HCT116 (cell line): Measurements from ENCODE around the gene PAMR1. TPM values are rescaled to one million over a fixed set of nuclear protein-coding genes. Genes with fewer than 3 reads are reported as not detected.

ENCODE experiments used
- ATAC-seq: fragments of 200-7000 bp; cut with Tn5 transposase; 2 replicates; pipeline ENCODE4 v1.9.1; 2020; ENCODE audit warnings: mild to moderate bottlenecking, moderate library complexity
- BruUV-seq: library from RNA; stranded (reverse); fragments of 400-500 nt; replicated peaks from 2 replicates; lab custom pipeline; 2021; lab: Mats Ljungman, UMichigan
- CTCF ChIA-PET: fragments of 300-600 bp; sonication (Branson Sonifier 250); formaldehyde crosslinking; loops from one replicate; lab custom pipeline; 2021; ENCODE audit warnings: antibody characterized with exemption; lab: Charles Lee
- POLR2A ChIA-PET: fragments of 300-600, 350-600 bp; sonication (Branson Sonifier 250); formaldehyde crosslinking; loops from one replicate; lab custom pipeline; 2021; ENCODE audit warnings: antibody characterized with exemption; lab: Charles Lee
- RAD21 ChIA-PET, 2 experiments: fragments of 300-600 bp; sonication (Branson Sonifier 250); formaldehyde crosslinking; loops; one replicate each; lab custom pipeline; 2023; ENCODE audit warnings: low total read pairs in 2 of 2; ENCODE audit not compliant: uncharacterized antibody in 2 of 2, unreplicated experiment in 2 of 2, low non-redundant PET in 1 of 2; lab: Charles Lee
- DNase-seq: peaks from one replicate; pipeline ENCODE4 v3.0.0-alpha.2; 2010; ENCODE audit warnings: low read depth, low spot score
- H2AFZ ChIP-seq: fragments of 200-600 bp; shearing (Covaris generic), sonication (generic); 2 replicates; pipeline ENCODE4 v1.6.1; 2017; ENCODE audit warnings: low read depth, mixed run types, mixed read lengths, antibody characterized with exemption, low read length; ENCODE audit not compliant: poor library complexity, severe bottlenecking
- H3K27ac ChIP-seq: 2 replicates; pipeline ENCODE4 v1.5.1; 2012; ENCODE audit warnings: low read depth, low read length
- H3K27me3 ChIP-seq: fragments of 200-600 bp; sonication (generic); 2 replicates; pipeline ENCODE4 v1.6.1; 2016; ENCODE audit warnings: mixed run types, low read length, mixed read lengths; ENCODE audit not compliant: insufficient read depth
- H3K36me3 ChIP-seq, 2 experiments: fragments of 200-500 bp in 1 of 2; fragments of 200-600 bp in 1 of 2; sonication (Bioruptor generic) in 1 of 2; sonication (generic) in 1 of 2; 2 replicates each; pipeline versions ENCODE4 v1.5.1 to v1.6.1; 2014 to 2016; ENCODE audit warnings: low read length in 2 of 2, inconsistent platforms in 1 of 2, mixed read lengths in 1 of 2, mixed run types in 1 of 2; ENCODE audit not compliant: insufficient read depth in 2 of 2, control insufficient read depth in 1 of 2
- H3K4me1 ChIP-seq, 2 experiments: fragments of 200-600 bp in 1 of 2; sonication (generic) in 1 of 2; 2 replicates each; pipeline versions ENCODE4 v1.5.1 to v1.6.1; 2012 to 2017; ENCODE audit warnings: low read length in 2 of 2, inconsistent platforms in 1 of 2, mild to moderate bottlenecking in 1 of 2, mixed read lengths in 1 of 2, mixed run types in 1 of 2, moderate library complexity in 1 of 2; ENCODE audit not compliant: insufficient read depth in 2 of 2, control insufficient read depth in 1 of 2
- H3K4me2 ChIP-seq: fragments of 200-600 bp; sonication (generic); 2 replicates; pipeline ENCODE4 v1.6.1; 2017; ENCODE audit warnings: mixed run types, low read length, mixed read lengths
- H3K4me3 ChIP-seq, 2 experiments: fragments of 200-600 bp in 1 of 2; sonication (generic) in 1 of 2; replicated peaks in 1 of 2; 2 replicates each; pipeline ENCODE4 v1.5.1; 2011 to 2016; ENCODE audit warnings: low read length in 2 of 2, control low read depth in 1 of 2, low read depth in 1 of 2, mild to moderate bottlenecking in 1 of 2, mixed read lengths in 1 of 2, mixed run types in 1 of 2
- H3K79me2 ChIP-seq: fragments of 200-600 bp; sonication (generic); 2 replicates; pipeline ENCODE4 v1.6.1; 2017; ENCODE audit warnings: mild to moderate bottlenecking, mixed run types, low read length, moderate library complexity, mixed read lengths; ENCODE audit not compliant: insufficient read depth
- H3K9ac ChIP-seq: fragments of 200-600 bp; sonication (generic); 2 replicates; pipeline ENCODE4 v1.6.1; 2016; ENCODE audit warnings: low read length, mixed read lengths
- H3K9me2 ChIP-seq: fragments of 200-600 bp; sonication (generic), shearing (Covaris generic); 2 replicates; pipeline ENCODE4 v1.6.1; 2017; ENCODE audit warnings: mixed run types, mild to moderate bottlenecking, moderate library complexity; ENCODE audit not compliant: insufficient read depth
- H3K9me3 ChIP-seq, 2 experiments: fragments of 200-500 bp in 1 of 2; fragments of 200-600 bp in 1 of 2; sonication (Bioruptor generic) in 1 of 2; sonication (generic) in 1 of 2; 2 replicates each; pipeline ENCODE4 v1.6.1; 2014 to 2017; ENCODE audit warnings: low read length in 2 of 2, mixed read lengths in 2 of 2, inconsistent platforms in 1 of 2, low read depth in 1 of 2, mild to moderate bottlenecking in 1 of 2, mixed run types in 1 of 2, moderate library complexity in 1 of 2; ENCODE audit not compliant: control insufficient read depth in 1 of 2, insufficient read depth in 1 of 2
- H4K20me1 ChIP-seq: fragments of 200-600 bp; sonication (generic), shearing (Covaris generic); 2 replicates; pipeline ENCODE4 v1.6.1; 2017; ENCODE audit warnings: mixed run types, mild to moderate bottlenecking, moderate library complexity; ENCODE audit not compliant: insufficient read depth
- ATF3 ChIP-seq: IDR thresholded peaks from 2 replicates; pipeline ENCODE4 v1.6.1; 2012
- ELF1 ChIP-seq: IDR thresholded peaks from 2 replicates; pipeline ENCODE4 v1.6.1; 2012; ENCODE audit warnings: low read depth, borderline replicate concordance
- FOSL1 ChIP-seq: IDR thresholded peaks from 2 replicates; pipeline ENCODE4 v1.6.1; 2012; ENCODE audit warnings: low read depth
- JUND ChIP-seq: IDR thresholded peaks from 2 replicates; pipeline ENCODE4 v1.6.1; 2012
- POLR2A ChIP-seq: IDR thresholded peaks from 2 replicates; pipeline ENCODE4 v1.7.0; 2011; ENCODE audit warnings: borderline replicate concordance; ENCODE audit not compliant: insufficient read depth, insufficient read length; ENCODE audit errors: extremely low read depth
- RAD21 ChIP-seq: IDR thresholded peaks from 2 replicates; pipeline ENCODE4 v1.6.1; 2012; ENCODE audit warnings: low read depth, mild to moderate bottlenecking
- TCF7L2 ChIP-seq: IDR thresholded peaks from 2 replicates; pipeline ENCODE4 v1.7.0; 2011; ENCODE audit warnings: borderline replicate concordance, inconsistent platforms; ENCODE audit not compliant: insufficient read depth, insufficient read length; ENCODE audit errors: extremely low read depth
- ZBTB33 ChIP-seq: IDR thresholded peaks from 2 replicates; pipeline ENCODE4 v1.6.1; 2011; ENCODE audit warnings: mild to moderate bottlenecking, low read length, moderate library complexity; ENCODE audit not compliant: insufficient replicate concordance; ENCODE audit errors: extremely low read depth
- ZNF274 ChIP-seq: fragments of 200-500 bp; sonication (Bioruptor generic); IDR thresholded peaks from 2 replicates; pipeline ENCODE4 v1.6.1; 2014; ENCODE audit warnings: mild to moderate bottlenecking, low read depth, low read length, inconsistent platforms
- intact Hi-C: fragments of 100-400 bp; cut with micrococcal nuclease; formaldehyde crosslinking; loops from 2 replicates; pipeline ENCODE4 v1.10.0; 2022
- total RNA-seq: library from RNA; stranded (reverse); gene quantifications from one replicate; pipeline ENCODE4 v1.2.1, GENCODE V29; 2021; ENCODE audit not compliant: unreplicated experiment

The PAMR1 gene
- total RNA-seq, 1 experiment from 2014 or later, result not detected

DNA sequence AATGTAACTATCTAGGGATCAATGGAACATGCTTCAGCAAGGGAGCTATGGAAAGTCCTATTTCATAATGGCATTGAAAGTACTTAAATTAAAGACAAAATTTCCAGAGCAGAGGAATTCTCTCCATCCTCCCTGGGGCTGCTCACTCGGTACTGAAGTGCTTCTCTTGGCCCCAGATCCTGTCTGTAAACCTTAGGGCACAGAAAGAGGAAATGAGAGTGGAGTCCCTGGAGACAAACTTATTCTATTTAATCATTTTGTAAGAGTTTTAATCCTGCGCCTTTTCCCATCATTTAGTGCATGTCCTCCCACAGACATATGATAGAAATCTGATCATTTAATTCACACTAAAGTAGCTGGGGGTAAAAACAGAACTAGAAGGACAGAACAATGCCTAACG lies 20.9 kb upstream of the PAMR1 start:
- ChIA-PET POLR2A (no interaction called here), CTCF (no interaction called here), RAD21 (no interaction called here)
- Histone ChIP-seq H3K9ac (no peak overlapping the region), H3K36me3 (no peaks in the 10 kb centered on the region), H3K9me2 (no peaks in the 10 kb centered on the region), H3K27ac (no peak overlapping the region), H2AFZ (no peak overlapping the region), H3K4me3 (no peak overlapping the region), H3K9me3 (no peaks in the 10 kb centered on the region), H3K4me1 (peaks cover 9 to 11% of the 10 kb centered on the region in 2 experiments; a peak in 3 of 4 replicates), H4K20me1 (no peaks in the 10 kb centered on the region)
- ATAC-seq, result no peak
- BruUV-seq, result no TSS peak
- DNase-seq, result no peak
- no peak for TF ChIP-seq ZBTB33
- TF ChIP-seq ZNF274, result no peak
- TF ChIP-seq JUND, result no peak
- TF ChIP-seq ATF3, result no peak
- TF ChIP-seq FOSL1, result no peak
- no peak for TF ChIP-seq ELF1
- TF ChIP-seq POLR2A, result no peak
- no peak for TF ChIP-seq TCF7L2
- no peak for TF ChIP-seq RAD21
- TF ChIP-seq, all 23 proteins: peak for 0
- Histone ChIP-seq H3K79me2 (no peaks in the 10 kb centered on the region), H3K27me3 (no peaks in the 10 kb centered on the region), H3K4me2 (no peak overlapping the region)
- intact Hi-C loops, result no loop called here
